SK-N-MC (cell line): ENCODE measurements around the gene RNF135.

Source experiments
- EZH2 ChIP-seq: fragments of 200-600 bp; sonication (generic); IDR thresholded peaks from one replicate; pipeline ENCODE4 v1.6.1; 2017; ENCODE audit warnings: antibody characterized with exemption
- POLR2AphosphoS5 ChIP-seq: IDR thresholded peaks from 2 replicates; pipeline ENCODE4 v1.6.1; 2012; ENCODE audit warnings: mild to moderate bottlenecking, low read depth, low read length, borderline replicate concordance

GRCh38 chr17:30981531-30982519 is 11.0 kb downstream of the RNF135 start:
- TF ChIP-seq EZH2 = no peak
- TF ChIP-seq POLR2AphosphoS5 = no peak
